Sigmoid colon (tissue), 7 donors: ENCODE data around the gene DYNC1H1. TPM values are rescaled to one million over a fixed set of nuclear protein-coding genes. Genes with fewer than 3 reads are reported as not detected.

Source experiments
- DNase-seq: peaks from one replicate; pipeline ENCODE4 v3.0.0-alpha.2; 2019
- H3K27ac ChIP-seq, 4 donors: fragments of 200-600 bp; sonication (generic); one replicate each; pipeline ENCODE4 v1.5.1; 2016 to 2019; ENCODE audit warnings: mild to moderate bottlenecking in 1 of 4
- H3K27me3 ChIP-seq, 3 donors: fragments of 200-600 bp; sonication (generic); one replicate each; pipeline ENCODE4 v1.5.1; 2019; ENCODE audit warnings: mild to moderate bottlenecking in 1 of 3
- H3K36me3 ChIP-seq, 4 donors: fragments of 200-600 bp; sonication (generic); one replicate each; pipeline ENCODE4 v1.5.1; 2016 to 2019
- H3K4me1 ChIP-seq, 4 donors: fragments of 200-600 bp; sonication (generic); one replicate each; pipeline ENCODE4 v1.5.1; 2017 to 2019
- H3K4me3 ChIP-seq, 4 donors: fragments of 200-600 bp; sonication (generic); one replicate each; pipeline ENCODE4 v1.5.1; 2017 to 2019; ENCODE audit warnings: mild to moderate bottlenecking in 2 of 4, moderate library complexity in 1 of 4
- H3K9me3 ChIP-seq, 4 donors: fragments of 200-600 bp in 3 of 4; sonication (generic) in 3 of 4; one replicate each; pipeline versions ENCODE4 v1.5.1 to v1.6.1; 2013 to 2019
- EP300 ChIP-seq, 4 donors: sonication (generic); formaldehyde crosslinking; IDR thresholded peaks; one replicate each; pipeline ENCODE4 v1.6.1; 2017; ENCODE audit warnings: antibody characterized with exemption in 4 of 4
- POLR2A ChIP-seq, 2 donors: fragments of 450-650 bp; IDR thresholded peaks; one replicate each; pipeline ENCODE4 v1.6.1; 2016; ENCODE audit warnings: antibody characterized with exemption in 2 of 2, mild to moderate bottlenecking in 2 of 2, moderate library complexity in 2 of 2
- POLR2AphosphoS5 ChIP-seq, 4 donors: sonication (generic); formaldehyde crosslinking; IDR thresholded peaks; one replicate each; pipeline ENCODE4 v1.6.1; 2017; ENCODE audit warnings: antibody characterized with exemption in 4 of 4
- WGBS, 2 donors: extraction: QIAGEN DNeasy Blood & Tissue Kit; methylation state at CpG; one replicate each; pipeline ENCODE4 v1.1.7; 2013; 5-methylcytosine and 5-hydroxymethylcytosine counted together
- intact Hi-C: fragments of 100-400 bp; cut with DNase I; formaldehyde crosslinking; loops from one replicate; pipeline ENCODE4 v1.15.1; 2023
- polyA plus RNA-seq, 3 donors: library from polyadenylated mRNA; stranded (reverse); fragments of 200-250 nt; gene quantifications; one replicate each; pipeline ENCODE4 v1.2.3, GENCODE V29; 2013
- total RNA-seq, 4 donors: library from RNA; depleted of rRNA; stranded (reverse); fragments of >200 nt; gene quantifications; one replicate each; pipeline ENCODE4 v1.1.0, GENCODE V29; 2016
- TF ChIP-seq, protein P1 (sequence below), 4 experiments: fragments of 450-650 bp in 3 of 4; fragments of 200-600 bp in 1 of 4; IDR thresholded peaks; one replicate each; pipeline ENCODE4 v1.5.1; 2016 to 2019; ENCODE audit warnings: antibody characterized with exemption in 4 of 4, mild to moderate bottlenecking in 3 of 4, moderate library complexity in 2 of 4
- donor health status: healthy with polysubstance abuse.
- donor health status: Bipolar disorder and iron deficiency.
- donor health status: healthy.

The DYNC1H1 gene
- total and polyA plus RNA-seq, 7 donors: 38.4 to 592 (median 320) TPM

DNA sequence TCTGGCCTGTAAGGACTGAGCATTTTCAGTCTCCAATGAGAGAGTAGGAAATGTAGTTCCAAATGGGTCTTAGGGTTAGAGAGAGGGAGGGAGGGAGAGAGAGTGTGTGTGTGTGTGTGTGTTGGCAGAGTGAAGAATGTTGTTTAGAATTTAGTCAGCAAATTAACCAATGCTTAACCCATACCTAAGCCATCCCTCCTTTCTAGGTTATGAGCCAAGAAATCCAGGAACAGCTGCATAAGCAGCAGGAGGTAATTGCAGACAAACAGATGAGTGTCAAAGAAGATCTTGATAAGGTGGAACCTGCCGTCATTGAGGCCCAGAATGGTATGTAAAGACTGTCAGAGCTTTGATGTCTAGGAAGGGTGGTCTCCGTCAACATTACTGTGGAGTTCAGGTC lies 65.6 kb downstream of the DYNC1H1 start:
- Histone ChIP-seq H3K4me3 (no peak overlapping the region), H3K9me3 (no peaks in the 10 kb centered on the region), H3K4me1 (peaks cover 0 to 5% (median 0%) of the 10 kb centered on the region in 4 donors), H3K27ac (no peak overlapping the region), H3K36me3 (peaks cover 64 to 100% (median 94%) of the 10 kb centered on the region in 4 donors), H3K27me3 (no peaks in the 10 kb centered on the region)
- DNase-seq: no peak
- no peak for TF ChIP-seq POLR2A (IDR thresholded peaks at IDR 0.05)
- TF ChIP-seq POLR2AphosphoS5 (IDR thresholded peaks at IDR 0.05): no peak
- TF ChIP-seq, protein P1, sequence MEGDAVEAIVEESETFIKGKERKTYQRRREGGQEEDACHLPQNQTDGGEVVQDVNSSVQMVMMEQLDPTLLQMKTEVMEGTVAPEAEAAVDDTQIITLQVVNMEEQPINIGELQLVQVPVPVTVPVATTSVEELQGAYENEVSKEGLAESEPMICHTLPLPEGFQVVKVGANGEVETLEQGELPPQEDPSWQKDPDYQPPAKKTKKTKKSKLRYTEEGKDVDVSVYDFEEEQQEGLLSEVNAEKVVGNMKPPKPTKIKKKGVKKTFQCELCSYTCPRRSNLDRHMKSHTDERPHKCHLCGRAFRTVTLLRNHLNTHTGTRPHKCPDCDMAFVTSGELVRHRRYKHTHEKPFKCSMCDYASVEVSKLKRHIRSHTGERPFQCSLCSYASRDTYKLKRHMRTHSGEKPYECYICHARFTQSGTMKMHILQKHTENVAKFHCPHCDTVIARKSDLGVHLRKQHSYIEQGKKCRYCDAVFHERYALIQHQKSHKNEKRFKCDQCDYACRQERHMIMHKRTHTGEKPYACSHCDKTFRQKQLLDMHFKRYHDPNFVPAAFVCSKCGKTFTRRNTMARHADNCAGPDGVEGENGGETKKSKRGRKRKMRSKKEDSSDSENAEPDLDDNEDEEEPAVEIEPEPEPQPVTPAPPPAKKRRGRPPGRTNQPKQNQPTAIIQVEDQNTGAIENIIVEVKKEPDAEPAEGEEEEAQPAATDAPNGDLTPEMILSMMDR (IDR thresholded peaks at IDR 0.05): no peak
- TF ChIP-seq EP300 (IDR thresholded peaks at IDR 0.05): no peak
- 58 to 74% methylated on average over 2 of the region's 2 CpGs for WGBS, 2 donors
- intact Hi-C loops: loop anchor here (5.0 kb wide), 1 partner anchor 33 kb away; no protein-coding TSS in a partner anchor

- no peak for DNase-seq
Measured at GRCh38 chr14:102033241-102033640, 68.9 kb downstream of the DYNC1H1 start.

GRCh38 chr14:102034301-102034700 lies 69.9 kb downstream of the DYNC1H1 start:
- H3K27ac ChIP-seq: no peak overlapping the region
- 74 to 88% methylated on average over 11 of the region's 11 CpGs for WGBS, 2 donors
- no peak for DNase-seq
- no peaks in the 10 kb centered on the region for H3K9me3 ChIP-seq
- intact Hi-C loops: loop anchor here (5.0 kb wide), 1 partner anchor 37 kb away; no protein-coding TSS in a partner anchor
- no peaks in the 10 kb centered on the region for H3K27me3 ChIP-seq
- H3K4me1 ChIP-seq: no peaks in the 10 kb centered on the region
- TF ChIP-seq POLR2AphosphoS5 (IDR thresholded peaks at IDR 0.05): no peak
- TF ChIP-seq EP300 (IDR thresholded peaks at IDR 0.05): no peak
- TF ChIP-seq, protein P1 (IDR thresholded peaks at IDR 0.05): no peak
- no peak for TF ChIP-seq POLR2A (IDR thresholded peaks at IDR 0.05)
- no peak overlapping the region for H3K4me3 ChIP-seq
- H3K36me3 ChIP-seq: peaks cover 69 to 100% (median 89%) of the 10 kb centered on the region in 4 donors

More at GRCh38 chr14:102033241-102033640, 68.9 kb downstream of the DYNC1H1 start:
- intact Hi-C loops: loop anchor here (5.0 kb wide), 1 partner anchor 36 kb away; no protein-coding TSS in a partner anchor
- Histone ChIP-seq H3K9me3 (no peaks in the 10 kb centered on the region), H3K4me3 (no peak overlapping the region), H3K4me1 (peaks cover 0 to 5% (median 0%) of the 10 kb centered on the region in 4 donors), H3K27me3 (no peaks in the 10 kb centered on the region), H3K27ac (no peak overlapping the region), H3K36me3 (peaks cover 71 to 100% (median 89%) of the 10 kb centered on the region in 4 donors)
- WGBS, 2 donors: 97% methylated on average over 13 of the region's 13 CpGs
- no peak for TF ChIP-seq POLR2A (IDR thresholded peaks at IDR 0.05)
- TF ChIP-seq, protein P1 (IDR thresholded peaks at IDR 0.05): no peak
- no peak for TF ChIP-seq EP300 (IDR thresholded peaks at IDR 0.05)
- no peak for TF ChIP-seq POLR2AphosphoS5 (IDR thresholded peaks at IDR 0.05)

GRCh38 chr14:102035914-102036313 lies 71.5 kb downstream of the DYNC1H1 start:
- H3K27me3 ChIP-seq: no peaks in the 10 kb centered on the region
- DNase-seq: no peak
- intact Hi-C loops: no loop called here
- no peak for TF ChIP-seq POLR2A (IDR thresholded peaks at IDR 0.05)
- TF ChIP-seq, protein P1 (IDR thresholded peaks at IDR 0.05): no peak
- TF ChIP-seq EP300 (IDR thresholded peaks at IDR 0.05): no peak
- TF ChIP-seq POLR2AphosphoS5 (IDR thresholded peaks at IDR 0.05): no peak
- H3K36me3 ChIP-seq: peaks cover 69 to 100% (median 89%) of the 10 kb centered on the region in 4 donors
- H3K27ac ChIP-seq: no peak overlapping the region
- no peak overlapping the region for H3K4me3 ChIP-seq
- WGBS, 2 donors: 92 to 93% methylated on average over 9 of the region's 9 CpGs
- no peaks in the 10 kb centered on the region for H3K9me3 ChIP-seq
- no peaks in the 10 kb centered on the region for H3K4me1 ChIP-seq

DNA sequence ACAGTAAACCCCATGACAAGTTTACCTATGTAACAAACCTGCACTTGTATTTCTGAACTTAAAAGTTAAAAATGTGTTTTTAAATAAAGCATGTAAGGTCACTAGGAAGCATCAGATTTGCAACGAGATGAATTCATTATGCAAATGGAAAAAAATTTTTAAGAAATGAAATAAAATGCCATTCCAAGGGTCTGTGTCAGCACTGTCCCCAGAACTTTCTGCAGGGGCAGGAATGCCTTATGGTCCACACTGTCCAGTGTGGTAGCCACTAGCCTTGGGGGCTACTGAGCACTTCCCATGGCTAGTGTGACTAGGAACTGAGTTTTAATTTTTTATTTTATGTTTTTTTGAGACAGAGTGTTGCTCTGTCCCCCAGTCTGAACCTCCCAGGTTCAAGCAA lies 73.3 kb downstream of the DYNC1H1 start:
- no peak overlapping the region for H3K27ac ChIP-seq
- no peak for TF ChIP-seq POLR2AphosphoS5 (IDR thresholded peaks at IDR 0.05)
- TF ChIP-seq, protein P1 (IDR thresholded peaks at IDR 0.05): no peak
- TF ChIP-seq POLR2A (IDR thresholded peaks at IDR 0.05): no peak
- no peak for TF ChIP-seq EP300 (IDR thresholded peaks at IDR 0.05)
- intact Hi-C loops: no loop called here
- H3K4me1 ChIP-seq: no peaks in the 10 kb centered on the region
- no peaks in the 10 kb centered on the region for H3K27me3 ChIP-seq
- no peaks in the 10 kb centered on the region for H3K9me3 ChIP-seq
- peaks cover 76 to 100% (median 92%) of the 10 kb centered on the region in 4 donors for H3K36me3 ChIP-seq
- WGBS, 2 donors: 67 to 83% methylated on average over 1 of the region's 1 CpG
- no peak overlapping the region for H3K4me3 ChIP-seq
- DNase-seq: no peak
